Measurements from ENCODE around the gene CCDC142. TPM values are rescaled to one million over a fixed set of nuclear protein-coding genes. Genes with fewer than 3 reads are reported as not detected.

Gene CCDC142
- total RNA-seq, 1 donor from 2014 or later = 3.9 TPM

DNA sequence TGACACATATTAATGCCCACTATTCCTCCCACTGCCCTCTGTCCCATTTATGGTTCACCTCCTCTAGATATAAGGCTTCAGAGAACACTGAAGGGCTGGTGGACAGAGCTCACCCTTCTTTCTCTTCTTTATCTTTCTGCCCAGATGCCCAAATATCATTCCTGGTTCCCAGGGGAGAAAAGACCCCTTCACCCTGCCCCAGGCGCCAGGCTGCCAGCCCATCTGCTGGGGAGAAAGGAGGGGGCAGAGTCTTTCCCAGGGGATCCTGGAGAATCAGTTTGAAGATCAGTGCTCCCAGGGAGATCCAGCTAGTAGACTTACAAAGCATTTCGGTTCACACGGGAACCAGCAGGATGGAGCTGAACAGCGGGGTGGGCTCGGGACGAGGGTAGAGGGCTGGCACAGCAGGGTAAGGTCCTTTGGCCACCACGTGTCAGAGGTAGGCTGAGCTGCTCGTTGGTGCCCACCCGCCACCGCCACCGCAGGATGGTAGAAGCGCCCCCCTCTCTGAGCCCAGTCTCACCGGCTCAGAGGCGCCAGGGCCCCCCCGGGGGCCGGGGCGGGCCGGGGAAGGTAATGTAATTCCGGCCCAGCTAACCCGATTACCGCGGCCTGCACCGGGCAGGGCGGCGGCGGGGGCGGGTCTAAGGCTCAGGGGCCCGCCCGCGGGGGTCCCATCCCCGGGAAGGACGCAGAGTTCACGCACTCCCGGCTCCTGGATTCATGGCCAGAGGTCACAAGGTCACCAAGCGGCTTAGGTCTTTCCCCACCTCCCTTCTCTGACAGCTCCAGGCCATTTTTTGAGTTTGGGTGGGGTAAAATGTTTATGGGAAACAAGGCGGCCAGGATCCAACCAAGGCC lies 30.2 kb upstream of the CCDC142 start:
- H3K4me3 ChIP-seq (ENCODE audit: low read depth, low read length) = no peak overlapping the region
- DNase-seq (ENCODE audit: low read depth) = no peak

DNA sequence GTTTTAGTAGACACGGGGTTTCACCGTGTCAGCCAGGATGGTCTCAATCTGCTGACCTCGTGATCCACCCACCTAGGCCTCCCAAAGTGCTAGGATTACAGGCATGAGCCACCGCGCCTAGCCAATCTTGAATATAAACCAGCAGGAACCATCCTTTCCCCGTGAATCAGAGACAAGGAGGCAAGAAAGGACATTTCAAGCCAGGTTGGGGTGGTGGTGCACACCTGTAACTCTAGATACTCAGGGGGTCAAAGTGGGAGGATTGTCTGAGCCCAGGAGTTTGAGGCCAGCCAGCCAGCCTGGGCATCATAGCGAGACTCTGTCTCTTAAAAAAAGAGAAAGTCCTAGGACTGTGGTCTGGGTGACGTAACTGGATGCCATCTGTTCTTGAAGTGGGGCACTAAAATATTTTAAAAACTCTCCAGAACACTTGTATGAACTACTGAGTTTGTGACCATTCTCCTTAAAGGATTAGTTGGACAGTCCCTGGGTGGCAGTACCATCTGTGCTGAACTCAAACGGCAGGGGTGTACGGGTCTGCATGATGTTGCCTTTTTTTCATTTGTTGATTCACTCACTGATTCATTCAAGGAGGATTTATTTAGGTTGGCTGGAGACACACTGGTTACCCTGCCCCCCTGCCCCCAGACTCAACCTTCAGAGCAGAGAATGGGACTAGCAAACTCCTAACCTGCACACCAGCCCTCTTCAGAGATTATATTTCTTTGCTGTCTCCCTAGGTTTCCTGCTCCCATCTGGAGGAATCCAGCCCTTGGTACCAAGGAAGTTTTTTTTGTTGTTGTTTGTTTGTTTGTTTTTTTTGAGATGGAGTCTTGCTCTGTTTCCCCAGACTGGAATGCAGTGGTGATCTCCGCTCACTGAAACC lies 28.5 kb upstream of the CCDC142 start:
- TF ChIP-seq, protein P1, sequence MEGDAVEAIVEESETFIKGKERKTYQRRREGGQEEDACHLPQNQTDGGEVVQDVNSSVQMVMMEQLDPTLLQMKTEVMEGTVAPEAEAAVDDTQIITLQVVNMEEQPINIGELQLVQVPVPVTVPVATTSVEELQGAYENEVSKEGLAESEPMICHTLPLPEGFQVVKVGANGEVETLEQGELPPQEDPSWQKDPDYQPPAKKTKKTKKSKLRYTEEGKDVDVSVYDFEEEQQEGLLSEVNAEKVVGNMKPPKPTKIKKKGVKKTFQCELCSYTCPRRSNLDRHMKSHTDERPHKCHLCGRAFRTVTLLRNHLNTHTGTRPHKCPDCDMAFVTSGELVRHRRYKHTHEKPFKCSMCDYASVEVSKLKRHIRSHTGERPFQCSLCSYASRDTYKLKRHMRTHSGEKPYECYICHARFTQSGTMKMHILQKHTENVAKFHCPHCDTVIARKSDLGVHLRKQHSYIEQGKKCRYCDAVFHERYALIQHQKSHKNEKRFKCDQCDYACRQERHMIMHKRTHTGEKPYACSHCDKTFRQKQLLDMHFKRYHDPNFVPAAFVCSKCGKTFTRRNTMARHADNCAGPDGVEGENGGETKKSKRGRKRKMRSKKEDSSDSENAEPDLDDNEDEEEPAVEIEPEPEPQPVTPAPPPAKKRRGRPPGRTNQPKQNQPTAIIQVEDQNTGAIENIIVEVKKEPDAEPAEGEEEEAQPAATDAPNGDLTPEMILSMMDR (conservative IDR thresholded peaks at IDR 0.05; ENCODE audit: low read depth, low read length) = no peak
- DNase-seq (ENCODE audit: low read depth) = no peak
- H3K4me3 ChIP-seq (ENCODE audit: low read depth, low read length) = no peak overlapping the region

More for the DNA sequence above, 30.2 kb upstream of the CCDC142 start:
- TF ChIP-seq, protein P1 (conservative IDR thresholded peaks at IDR 0.05; ENCODE audit: low read depth, low read length) = no peak

DNA sequence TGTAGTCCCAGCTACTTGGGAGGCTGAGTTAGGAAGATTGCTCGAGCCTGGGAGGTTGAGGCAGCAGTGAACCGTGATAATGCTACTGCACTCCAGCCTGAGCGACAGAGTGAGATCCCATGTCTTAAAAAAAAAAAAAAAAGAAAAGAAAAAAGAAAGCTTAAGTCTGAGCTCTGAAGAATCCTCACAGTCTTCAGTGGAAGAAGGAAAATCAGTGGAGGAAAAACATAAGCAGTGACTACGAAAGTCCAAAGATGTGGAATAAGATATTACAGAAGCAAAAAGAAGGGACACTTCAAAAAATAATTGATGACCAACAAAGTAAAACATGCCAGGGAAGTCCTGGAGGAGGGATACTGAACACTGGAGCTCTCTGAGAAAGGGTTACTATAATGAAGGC lies 27.5 kb upstream of the CCDC142 start:
- DNase-seq (ENCODE audit: low read depth) = no peak
- TF ChIP-seq, protein P1 (conservative IDR thresholded peaks at IDR 0.05; ENCODE audit: low read depth, low read length) = no peak

DNA sequence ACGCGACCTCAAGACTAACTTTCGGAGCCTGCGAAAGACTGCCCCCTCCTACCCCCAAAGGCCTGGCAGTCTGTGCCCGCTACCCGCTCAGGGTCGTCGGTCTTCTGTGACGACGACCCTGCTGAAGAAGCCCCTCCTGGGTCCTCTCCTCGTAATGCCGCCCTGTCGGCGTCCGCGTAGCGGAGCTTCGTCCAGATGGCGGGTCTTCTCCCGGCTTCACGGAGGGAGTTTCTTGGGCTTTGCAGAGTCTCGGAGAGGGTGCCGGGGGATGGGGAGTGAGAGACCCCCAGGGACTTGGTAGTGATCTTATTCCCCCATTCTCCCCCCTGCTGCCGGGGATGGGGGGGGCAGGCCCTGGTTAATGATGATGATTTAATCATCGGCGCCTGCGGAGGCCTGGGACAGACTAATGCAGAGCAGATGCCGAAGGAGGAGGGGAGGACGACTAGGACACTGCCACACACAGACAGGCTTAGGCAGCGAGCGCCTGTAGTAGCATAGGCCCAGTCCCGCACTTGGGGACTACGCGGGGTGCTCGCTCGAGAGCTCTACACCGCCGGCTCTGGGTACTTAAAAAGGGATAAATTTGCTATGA lies 25.2 kb upstream of the CCDC142 start:
- no peak for DNase-seq (ENCODE audit: low read depth)
- H3K4me3 ChIP-seq (ENCODE audit: low read depth, low read length) = peak overlapping the region; percentile 72
- TF ChIP-seq, protein P1 (conservative IDR thresholded peaks at IDR 0.05; ENCODE audit: low read depth, low read length) = no peak

More for the DNA sequence above, 27.5 kb upstream of the CCDC142 start:
- H3K4me3 ChIP-seq (ENCODE audit: low read depth, low read length) = no peak overlapping the region

DNA sequence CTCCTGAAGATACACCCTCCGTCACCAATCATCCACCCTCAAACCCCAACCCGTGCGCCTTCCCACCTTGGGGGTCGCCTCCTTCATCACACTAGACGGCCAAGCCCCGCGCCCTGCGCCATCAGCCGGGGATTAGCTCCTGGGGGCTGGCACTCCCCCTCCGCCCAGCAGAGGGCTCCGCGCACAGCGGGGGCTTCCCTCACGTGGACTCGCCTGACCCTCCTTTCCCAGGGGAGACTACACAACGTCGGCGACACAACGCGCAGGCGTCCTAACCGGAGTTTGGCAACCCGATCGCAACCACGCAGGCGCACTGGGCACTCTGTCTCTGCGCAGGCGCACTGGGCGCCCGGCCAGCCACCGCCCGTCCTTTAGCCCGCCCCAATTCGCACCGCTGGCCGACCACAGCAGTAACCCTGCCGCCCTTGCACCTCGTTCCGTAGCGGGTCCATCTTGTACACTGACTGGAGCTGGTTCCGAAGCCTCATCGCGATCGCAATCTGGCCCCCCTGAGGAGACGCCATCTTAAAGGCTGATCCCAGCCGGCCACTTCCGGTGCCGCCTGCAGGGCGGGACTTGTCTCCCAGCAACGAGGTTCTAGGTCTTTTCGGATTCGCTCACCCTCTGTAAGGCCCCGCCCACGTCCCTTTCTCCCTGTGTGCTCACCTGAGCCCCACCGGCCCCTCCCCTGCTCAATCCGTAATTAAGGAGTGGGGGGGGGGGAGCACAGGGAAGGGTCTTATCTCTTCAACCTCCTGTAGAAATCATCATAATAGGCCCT lies 24.5 kb upstream of the CCDC142 start, which contains the start of gene PCGF1:
TSS of gene PCGF1 (minus strand) at position 551 of the 781 bp plus-strand sequence. CDS start at position 524, 27 bp downstream.
- TF ChIP-seq, protein P1 (conservative IDR thresholded peaks at IDR 0.05; ENCODE audit: low read depth, low read length) = peak; percentile 30
- H3K4me3 ChIP-seq (ENCODE audit: low read depth, low read length) = peak within 1 kb of the TSS; percentile 72
- DNase-seq (ENCODE audit: low read depth) = peak; percentile 79

Measured in epithelial cell of proximal tubule (primary cell).